ENCODE results near the gene NHP2. TPM values are rescaled to one million over a fixed set of nuclear protein-coding genes. Genes with fewer than 3 reads are reported as not detected.

Gene NHP2
- total RNA-seq, 1 donor from 2014 or later, result 52.7 TPM

DNA sequence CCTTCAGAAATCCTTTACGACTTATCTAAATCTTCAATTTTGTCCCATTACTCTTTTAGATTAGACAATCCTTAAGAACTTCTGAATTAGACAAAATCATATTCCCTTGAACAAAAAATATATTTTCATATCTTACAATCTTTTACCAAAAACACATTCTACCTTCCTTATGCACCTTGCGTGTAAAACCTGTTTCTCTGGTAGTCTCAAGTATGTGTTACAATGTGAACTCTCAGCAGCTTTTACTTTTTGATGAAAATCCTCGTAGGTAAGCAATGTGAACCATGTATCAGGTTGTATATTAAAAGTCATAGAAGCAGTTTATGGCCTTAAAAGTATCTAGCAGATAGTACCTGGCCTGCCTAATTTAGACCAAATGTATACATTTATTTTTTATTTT, 20.8 kb upstream of the NHP2 start:
- no peak for DNase-seq

DNA sequence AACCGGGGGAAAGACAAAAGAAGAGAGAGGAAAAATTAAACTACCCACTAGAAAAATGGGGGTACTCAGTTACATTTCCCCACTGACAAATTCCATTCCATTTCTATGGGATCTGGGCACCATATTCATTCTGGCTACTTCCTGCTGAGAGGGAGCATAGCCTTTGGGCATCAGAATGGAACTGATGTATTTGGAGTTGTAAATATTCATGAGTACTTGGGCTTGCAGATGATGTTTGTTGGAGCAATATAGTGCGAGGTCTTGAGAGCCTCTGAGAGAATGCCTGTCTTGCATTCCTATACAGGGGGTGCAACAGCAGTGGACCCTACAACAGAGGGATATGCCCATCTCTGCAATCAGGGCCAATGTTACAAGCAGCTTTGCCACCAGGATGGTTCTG, 16.8 kb upstream of the NHP2 start:
- no peak for DNase-seq

DNA sequence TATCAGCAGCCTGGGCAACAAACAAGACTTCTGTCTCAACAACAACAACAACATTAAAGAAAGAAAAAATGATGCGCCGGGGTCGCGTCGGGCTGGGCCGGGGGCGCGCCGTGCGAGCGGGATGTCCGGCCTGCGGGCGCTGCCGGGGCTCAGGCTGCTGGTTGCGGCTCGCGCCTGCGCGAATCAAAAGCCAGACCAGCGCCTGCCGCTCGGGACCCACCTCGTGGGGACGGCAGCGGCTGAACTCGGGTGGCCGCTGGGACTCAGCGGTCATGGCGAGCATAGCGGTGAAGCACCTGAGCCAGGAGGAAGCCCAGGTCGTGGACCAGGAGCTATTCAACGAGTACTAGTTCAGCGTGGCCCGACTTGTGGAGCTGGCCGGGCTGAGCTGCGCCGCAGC, 11.9 kb upstream of the NHP2 start:
- no peak for DNase-seq

DNA sequence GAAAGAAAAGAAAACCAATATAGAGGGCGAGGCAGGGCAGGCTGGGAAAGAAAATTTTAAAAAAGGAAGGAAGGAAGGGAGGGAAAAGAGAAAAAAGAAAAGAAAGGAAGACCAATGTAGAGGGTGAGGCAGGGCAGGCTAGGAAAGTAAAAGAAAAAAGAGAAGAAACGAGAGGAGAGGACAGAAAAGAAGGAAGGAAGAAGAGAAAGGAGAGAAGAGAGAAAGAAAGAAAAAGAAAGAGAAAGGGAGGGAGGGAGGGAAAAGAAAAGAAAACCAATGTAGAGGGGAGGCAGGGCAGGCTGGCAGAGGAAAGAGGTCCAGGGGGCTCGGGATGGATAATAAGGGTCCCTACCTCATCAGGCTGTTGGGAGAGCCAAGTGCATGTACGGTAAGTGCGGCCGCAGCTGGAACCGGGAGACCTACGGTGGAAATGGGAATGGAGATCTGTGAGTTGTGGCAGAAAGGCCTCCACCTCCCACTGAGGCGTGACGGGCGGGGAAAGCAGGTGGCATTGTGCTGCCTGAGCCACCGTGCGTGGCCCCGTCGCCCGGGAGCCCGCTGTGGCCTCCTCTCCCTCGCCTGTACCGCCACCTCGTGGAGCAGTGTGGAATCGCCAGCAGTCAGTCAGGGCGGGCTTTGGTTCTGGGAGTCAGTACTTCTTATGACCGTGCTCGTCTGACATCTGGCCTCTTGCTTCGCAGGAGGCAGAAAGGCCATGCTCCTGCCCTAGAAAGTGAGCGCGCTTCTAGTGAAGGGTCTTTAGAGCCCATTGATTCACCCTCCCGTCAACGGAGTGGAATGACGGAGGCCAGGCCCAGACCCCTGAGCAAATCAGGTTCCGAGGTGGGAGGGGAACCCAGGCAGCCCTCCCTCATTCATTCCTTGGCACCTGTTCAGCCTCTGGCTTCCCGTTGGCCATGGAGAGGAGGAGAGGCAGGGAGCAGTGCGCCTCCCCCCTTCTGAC, 10.4 kb upstream of the NHP2 start:
- peak; percentile 52 for DNase-seq

DNA sequence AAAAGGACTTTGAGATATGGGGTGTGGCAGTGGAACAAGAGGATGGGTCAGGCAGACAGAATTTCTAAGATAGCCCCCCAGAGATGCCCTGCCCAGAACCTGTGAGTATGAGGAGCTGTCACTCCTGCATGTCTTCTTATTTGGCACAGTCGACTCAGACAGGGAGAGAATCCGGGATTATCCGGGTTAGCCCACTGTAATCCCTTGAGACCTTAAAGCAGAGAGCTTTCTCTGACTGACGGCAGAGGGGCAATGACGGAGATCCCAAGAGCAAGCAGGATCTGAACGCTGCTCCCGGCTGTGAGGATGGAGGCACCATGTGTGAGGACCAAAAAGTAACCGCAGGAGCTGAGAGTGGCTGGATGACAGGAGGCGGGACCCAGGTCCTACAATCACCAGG, 8.8 kb upstream of the NHP2 start:
- DNase-seq, result no peak

DNA sequence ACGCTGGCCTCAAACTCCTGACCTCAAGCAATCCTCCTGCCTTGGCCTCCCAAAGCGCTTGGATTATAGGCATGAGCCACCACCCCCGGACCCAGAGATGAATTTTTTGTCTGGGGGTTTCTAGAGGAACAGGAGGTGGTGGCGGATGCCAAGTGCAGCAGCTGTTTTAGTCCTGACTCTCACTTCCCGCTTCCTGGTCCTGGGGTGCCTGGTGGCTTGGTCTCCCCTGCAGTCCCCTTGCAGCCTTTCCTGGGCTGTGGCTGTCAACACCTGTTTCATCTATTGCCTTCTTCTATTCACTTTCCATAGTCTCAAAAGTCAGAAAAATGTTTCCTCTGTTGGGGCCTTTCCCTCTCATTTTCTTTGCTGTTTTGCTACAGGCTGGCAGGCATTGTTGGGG, 6.5 kb upstream of the NHP2 start:
- DNase-seq, result no peak

DNA sequence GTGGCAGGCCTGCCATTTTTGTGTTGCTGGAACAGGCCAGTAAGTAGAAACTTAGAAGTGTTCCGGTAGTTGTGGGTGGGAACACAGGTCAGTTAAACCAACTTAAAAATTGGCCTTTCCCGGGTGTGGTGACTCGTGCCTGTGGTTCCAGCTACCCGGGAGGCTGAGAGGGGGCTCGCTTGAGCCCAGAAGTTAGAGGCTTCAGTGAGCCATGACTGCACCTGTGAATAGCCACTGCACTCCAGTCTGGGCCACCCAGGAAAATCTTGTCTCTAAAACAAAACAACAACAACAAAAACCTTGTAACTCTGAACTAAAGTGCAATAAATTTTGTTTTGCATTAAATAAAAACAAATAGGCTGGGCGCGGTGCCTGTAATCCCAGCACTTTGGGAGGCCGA, 1.4 kb upstream of the NHP2 start:
- DNase-seq, result no peak

DNA sequence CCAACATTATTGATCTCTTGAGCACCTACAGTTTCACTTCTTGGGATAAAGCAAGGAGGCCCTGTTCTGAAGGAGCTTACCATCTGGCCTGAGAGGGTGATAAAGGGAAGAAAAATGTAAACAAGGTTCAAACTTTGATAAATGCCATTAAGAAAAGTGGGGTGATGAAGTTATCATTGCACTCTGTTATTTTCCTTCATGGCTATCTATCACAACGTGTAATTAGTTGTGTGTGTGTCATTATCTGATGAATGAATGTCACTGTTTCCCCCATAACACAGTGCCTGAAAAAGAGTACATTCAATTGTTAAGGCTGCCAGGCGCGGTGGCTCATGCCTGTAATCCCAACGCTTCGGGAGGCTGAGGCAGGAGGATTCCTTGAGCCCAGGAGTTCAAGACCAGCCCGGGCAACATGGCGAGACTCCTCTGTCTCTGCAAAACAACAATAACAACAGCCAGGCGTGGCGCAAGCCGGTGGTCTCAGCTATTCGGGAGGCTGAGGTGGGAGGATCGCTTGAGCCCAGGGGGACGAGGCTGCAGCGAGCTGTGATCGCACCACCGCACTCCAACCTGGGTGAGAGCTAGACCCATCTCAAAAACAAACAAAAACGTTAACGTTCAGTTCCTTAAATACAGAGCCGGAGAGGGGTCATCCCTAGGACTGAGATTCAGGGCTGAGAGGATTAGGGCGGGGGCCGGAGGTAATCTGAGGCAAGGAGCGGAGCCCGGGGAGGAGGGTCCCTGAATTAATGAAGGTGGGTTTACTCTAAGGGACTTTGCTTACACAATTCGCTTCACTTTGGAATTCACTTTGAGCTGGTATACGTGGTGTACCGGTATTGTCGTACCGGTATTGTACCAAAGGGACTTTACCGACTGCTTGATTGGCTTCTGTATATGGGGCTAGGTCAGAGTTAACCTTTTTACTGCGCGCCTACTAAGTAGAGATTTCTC, 917 bp downstream of the NHP2 start:
- no peak for DNase-seq

DNA sequence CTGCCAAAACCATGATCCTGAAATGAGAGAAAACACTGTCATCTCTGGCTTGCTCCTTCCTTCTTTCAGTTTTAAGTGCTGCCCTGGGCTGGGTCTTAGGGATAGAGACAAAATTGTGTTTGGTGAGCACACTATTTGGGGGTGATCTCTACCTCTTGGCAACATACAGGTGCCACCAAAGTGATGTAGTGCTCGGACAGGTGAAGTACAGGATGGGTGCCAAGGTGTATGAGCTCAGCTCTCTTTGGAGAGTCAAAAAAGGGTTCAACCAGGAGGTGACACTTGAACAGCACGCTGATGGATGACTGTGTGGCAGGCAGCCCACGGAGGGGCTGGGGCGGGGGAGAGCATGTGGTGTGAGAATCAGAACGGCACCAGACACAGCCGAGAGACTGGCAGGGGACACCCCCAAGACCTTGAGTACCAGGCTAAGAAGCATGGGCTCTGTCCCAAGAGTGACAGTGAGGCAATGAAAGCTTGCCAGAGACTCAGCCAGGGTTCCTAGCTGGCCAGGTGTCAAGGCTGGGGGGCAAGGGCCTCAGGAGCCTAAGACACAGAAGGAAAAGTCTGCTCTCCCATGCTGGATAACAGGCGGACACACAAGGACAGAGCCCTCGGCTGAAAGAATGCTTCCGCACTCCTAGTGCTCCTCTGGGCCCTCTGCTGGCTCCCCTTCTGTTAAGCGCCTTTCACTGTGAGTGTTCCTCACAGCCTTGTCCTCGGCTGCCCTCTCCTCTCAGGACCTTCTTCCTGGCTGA, 2.5 kb downstream of the NHP2 start:
- DNase-seq, result no peak

DNA sequence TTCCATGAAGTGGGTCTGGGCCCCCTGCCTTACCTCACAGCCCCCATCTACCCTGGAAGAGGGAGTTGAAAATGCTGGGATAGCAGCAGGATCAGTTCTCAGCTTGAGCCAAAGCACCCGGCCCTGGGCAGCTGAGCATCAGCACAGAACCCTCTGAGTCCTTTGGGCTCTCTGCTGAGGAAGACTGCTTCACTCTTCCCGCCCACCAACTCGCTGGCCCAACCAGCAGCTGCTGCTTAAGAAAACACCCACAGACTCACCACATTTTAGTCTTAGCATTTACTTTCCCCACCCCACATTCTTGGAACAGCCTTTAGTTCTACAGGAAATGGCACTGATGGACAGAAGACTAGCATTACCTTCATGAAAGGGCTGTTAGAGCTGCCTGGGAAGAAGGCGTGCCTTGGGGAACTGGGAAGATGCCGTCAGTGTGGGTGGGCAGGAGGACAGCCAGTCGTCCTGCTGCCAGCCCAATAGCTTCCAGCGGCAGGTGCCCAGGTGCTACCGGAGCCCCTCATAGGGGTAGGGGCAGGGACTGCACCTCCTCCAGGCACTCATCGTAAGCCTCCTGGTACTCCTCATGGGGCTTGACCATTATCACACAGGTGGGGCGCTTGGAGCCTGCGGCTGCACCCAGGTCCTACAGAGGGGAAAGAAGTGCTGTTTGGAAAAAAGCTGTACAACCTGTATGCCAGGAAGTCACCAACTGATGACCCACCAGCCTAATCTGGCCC, 4.3 kb downstream of the NHP2 start:
- no peak for DNase-seq

DNA sequence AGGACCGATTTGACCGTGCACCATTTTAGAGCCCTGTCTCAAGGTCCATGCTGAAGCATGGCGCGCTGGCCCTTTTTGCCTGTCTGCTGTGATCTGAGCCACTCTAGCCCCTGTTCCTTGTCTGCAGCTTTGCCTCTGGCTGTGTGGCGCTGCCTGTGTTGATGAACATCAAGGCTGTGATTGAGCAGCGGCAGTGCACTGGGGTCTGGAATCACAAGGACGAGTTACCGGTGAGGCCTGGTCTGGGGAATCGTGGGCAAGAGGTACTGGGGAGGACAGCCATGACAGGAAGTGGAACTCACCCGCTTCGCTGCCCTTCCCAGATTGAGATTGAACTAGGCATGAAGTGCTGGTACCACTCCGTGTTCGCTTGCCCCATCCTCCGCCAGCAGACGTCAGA, 6.3 kb downstream of the NHP2 start:
- no peak for DNase-seq

DNA sequence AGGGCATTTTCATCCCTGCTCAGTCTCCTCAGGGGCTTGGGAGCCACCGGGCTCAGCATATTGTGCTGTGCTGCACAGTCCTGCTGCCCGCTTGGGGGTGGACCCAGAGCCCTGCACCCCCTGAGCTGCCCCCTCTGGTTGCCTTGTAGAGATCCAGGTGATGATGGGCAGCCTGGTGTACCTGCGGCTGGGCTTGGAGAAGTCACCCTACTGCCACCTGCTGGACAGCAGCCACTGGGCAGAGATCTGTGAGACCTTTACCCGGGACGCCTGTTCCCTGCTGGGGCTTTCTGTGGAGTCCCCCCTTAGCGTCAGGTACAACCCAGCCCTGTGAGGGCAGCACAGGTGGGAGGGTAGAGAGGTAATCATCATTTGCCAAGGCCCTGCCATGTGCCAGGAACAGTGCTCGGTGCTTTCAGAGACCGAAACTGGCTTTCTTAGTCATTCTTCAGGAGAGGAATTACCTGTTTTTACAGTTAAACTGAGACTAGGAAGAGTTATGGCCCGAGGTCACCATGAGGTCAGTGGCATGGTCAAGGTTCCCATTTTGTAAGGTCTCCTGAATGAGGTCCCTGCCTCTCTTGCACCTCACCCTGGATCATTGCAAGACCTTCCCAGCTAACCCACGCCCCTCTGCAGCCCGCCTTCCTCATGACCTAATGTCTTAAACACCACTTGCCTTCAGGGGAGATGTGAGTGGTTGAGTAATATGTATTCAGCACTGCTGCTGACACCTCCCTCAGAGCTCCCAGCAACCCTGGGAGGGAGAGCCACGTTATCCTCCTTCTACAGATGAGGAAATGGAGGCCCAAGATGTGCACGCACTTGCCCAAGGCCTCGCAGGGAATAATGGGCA, 7.5 kb downstream of the NHP2 start:
- no peak for DNase-seq

DNA sequence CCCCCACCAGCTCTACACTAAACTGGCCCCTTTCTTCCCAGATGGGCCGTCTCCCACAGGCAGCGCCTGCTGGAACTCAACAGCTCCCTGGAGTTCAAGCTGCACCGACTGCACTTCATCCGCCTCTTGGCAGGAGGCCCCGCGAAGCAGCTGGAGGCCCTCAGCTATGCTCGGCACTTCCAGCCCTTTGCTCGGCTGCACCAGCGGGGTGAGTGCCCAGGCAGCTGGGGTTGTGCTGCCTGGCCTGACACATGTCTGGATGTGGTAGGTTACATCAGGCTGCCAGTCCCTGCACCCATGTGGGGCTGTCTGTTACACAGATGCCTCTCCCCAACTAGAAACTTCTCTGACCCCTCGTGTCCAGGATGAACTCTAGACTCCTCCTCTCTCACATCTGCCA, 9.8 kb downstream of the NHP2 start:
- DNase-seq, result no peak

DNA sequence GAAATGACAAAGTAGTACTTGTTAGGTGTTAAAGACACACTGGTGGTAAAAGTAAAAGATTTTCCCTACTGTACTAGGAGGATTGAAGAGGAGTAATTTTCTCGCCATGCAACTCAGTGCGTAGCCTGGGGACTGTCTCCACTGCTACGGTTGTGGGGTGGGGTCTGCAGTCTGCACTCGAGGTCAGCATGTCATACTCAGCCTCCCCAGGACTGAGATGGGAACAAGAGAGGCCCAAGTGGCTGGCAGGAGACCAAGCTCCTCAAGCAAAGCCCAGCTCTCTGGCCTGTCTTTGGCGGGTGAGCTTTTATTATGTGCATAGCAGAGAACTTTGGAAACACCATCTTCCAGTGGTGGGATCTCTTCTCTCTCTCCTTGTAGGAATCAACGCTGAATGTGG, 10.4 kb downstream of the NHP2 start:
- no peak for DNase-seq

DNA sequence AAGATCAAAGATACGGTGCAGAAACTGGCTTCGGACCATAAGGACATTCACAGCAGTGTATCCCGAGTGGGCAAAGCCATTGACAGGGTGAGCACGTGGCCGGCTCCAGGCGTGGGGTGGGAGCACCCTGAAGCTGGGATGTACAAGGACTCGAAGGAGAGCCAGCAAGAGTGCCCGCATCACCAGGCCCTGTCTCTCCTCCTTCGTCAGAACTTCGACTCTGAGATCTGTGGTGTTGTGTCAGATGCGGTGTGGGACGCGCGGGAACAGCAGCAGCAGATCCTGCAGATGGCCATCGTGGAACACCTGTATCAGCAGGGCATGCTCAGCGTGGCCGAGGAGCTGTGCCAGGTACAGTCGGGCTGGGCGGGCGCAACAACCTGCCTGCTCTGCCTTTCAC, 11.0 kb downstream of the NHP2 start:
- DNase-seq, result no peak

DNA sequence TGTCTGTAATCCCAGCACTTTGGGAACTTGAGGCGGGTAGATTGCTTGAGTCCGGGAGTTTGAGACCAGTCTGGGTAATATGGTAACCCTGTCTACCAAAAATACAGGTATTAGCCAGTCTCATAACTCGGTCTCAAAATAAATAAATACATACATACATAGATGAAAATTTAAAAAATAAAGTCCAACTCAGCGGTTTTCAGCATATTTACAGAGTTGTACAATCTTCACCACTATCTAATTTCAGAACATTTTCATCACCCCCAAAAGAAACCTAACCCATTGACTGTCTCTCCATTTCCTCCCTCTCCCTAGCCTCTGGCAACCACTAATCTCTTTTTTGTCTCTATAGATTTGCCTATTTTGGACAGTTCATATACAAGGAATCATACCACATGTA, 12.1 kb downstream of the NHP2 start:
- no peak for DNase-seq

DNA sequence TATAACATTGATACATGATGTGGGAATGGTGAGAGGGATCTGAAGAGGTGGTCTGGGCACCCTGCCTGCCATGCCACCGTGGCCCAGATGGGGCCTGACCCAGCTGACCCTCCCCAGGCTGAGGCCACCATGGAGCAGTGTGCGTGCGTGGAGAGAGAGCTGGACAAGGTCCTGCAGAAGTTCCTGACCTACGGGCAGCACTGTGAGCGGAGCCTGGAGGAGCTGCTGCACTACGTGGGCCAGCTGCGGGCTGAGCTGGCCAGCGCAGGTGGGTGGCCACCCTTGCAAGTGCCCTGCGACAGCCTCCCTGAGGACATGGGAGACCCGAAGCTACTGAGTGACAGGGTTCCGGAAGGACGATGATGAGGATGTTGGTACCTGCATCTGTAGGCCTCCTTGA, 15.7 kb downstream of the NHP2 start:
- no peak for DNase-seq

DNA sequence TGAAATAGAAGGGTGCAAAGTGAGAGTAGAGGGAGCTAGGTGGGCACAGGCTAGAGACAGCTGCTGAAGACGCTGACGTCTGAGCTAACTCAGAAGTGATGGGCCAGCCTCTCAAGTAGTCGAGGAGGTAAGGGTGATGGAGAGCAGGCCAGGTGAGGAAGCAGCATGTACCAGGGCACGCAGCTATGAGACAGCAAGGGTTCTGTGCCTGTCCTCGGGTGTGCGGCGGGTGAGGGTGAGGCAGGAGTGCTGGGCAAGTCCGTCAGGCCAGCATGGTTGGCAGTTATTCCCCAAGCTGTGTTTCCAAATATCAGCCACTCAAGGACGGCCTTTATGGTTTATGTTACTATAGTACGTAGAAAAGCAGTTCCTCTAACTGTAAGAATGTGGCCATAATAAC, 16.7 kb downstream of the NHP2 start:
- DNase-seq, result no peak

DNA sequence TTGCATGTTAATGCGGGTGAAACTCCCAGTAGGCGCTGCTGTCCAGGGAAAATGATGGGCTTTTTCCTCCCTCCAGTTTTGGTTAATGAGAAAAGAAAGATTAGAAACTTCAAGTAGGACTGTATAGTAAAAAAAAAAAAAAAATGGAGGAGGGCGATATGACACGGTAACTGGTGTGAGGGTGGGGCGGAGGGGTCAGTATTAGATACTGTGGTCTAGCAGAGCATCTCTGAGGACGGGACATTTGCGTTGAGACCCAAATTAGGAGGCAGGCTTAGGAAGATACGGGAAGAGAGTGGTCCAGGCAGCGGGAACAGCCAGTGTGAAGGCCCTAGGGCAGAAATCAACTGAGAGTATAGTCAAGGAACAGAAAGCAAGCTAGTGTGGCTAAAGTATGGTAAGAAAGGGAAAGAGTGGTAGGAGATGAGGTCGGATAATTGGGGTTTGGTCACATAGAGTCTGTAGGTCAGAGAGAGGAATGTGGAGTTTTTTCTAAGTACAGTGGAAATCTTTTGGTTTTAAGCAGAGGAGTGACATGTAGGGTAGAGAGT, 22.2 kb downstream of the NHP2 start:
- no peak for DNase-seq

Measured in skin of body (tissue), 2 donors.